Measurements from ENCODE around the gene SULT2B1. TPM values are rescaled to one million over a fixed set of nuclear protein-coding genes. Genes with fewer than 3 reads are reported as not detected.

Gene SULT2B1
- total and polyA plus RNA-seq, 2 of the 4 experiments (the other 2 are of a cell fraction), result 0.09 TPM; not detected in 1

GRCh38 chr19:48588670-48589401 is 36.9 kb downstream of the SULT2B1 start:
- Histone ChIP-seq H2BK20ac (ENCODE audit: low read depth, low read length) (0 out of 2 replicates have a peak overlapping the region, but pooled peaks have one; percentile 13), H3K4me1 (ENCODE audit: control insufficient read depth, insufficient read depth, low read length) (peaks cover 2% of the 10 kb centered on the region; the same call in 1 of the 2 replicates), H4K20me1 (ENCODE audit: insufficient read depth, low read length) (no peaks in the 10 kb centered on the region), H2BK5ac (ENCODE audit: low read depth, low read length, poor library complexity, severe bottlenecking) (no peak overlapping the region), H3K23ac (ENCODE audit: low read depth, low read length) (no peak overlapping the region), H4K91ac (ENCODE audit: insufficient read depth, low read depth, low read length) (0 out of 2 replicates have a peak overlapping the region, but pooled peaks have one; percentile 31), H4K5ac (ENCODE audit: low read depth, low read length) (no peak overlapping the region; the same call in 1 of the 2 replicates), H3K4me3 (ENCODE audit: insufficient read depth, low read depth, low read length) (peak overlapping the region; percentile 47), H3K18ac (ENCODE audit: low read depth, low read length) (no peak overlapping the region), H3K9ac (ENCODE audit: low read depth, low read length) (peak overlapping the region; percentile 37), H2AK9ac (replicated peaks; ENCODE audit: low read depth, low read length, poor library complexity) (peak overlapping the region; percentile 94), H3K9me1 (ENCODE audit: insufficient read depth, low read length) (no peaks in the 10 kb centered on the region), H3K36me3 (ENCODE audit: control insufficient read depth, insufficient read depth, low read length) (no peaks in the 10 kb centered on the region), H4K8ac (ENCODE audit: low read depth in 2 of 2, low read length in 2 of 2) (peak overlapping the region; percentile 35 to 91; a peak in 3 of 4 replicates), H2AK5ac (ENCODE audit: low read depth, low read length) (peak overlapping the region; percentile 67; the same call in 1 of the 2 replicates), H3K27me3 (ENCODE audit: control insufficient read depth, insufficient read depth, low read length) (no peaks in the 10 kb centered on the region; the same call in 1 of the 2 replicates), H3K27ac (ENCODE audit: insufficient read depth, low read length) (no peak overlapping the region; the same call in 1 of the 2 replicates), H3K79me1 (ENCODE audit: low read depth in 1 of 2, low read length in 2 of 2) (no peaks in the 10 kb centered on the region), H2BK120ac (ENCODE audit: low read depth, low read length) (peak overlapping the region; percentile 69; the same call in 1 of the 2 replicates), H2BK15ac (ENCODE audit: low read depth, low read length) (no peak overlapping the region; the same call in 2 of the 3 replicates), H2AFZ (replicated peaks; ENCODE audit: low read length, poor library complexity) (peak overlapping the region; percentile 97), H3K56ac (ENCODE audit: extremely low read depth, insufficient read depth, low read length) (no peak overlapping the region), H3K14ac (replicated peaks; ENCODE audit: low read depth, low read length) (0 out of 2 replicates have a peak overlapping the region, but pooled peaks have one; percentile 40), H3K9me3 (ENCODE audit: control insufficient read depth, insufficient read depth, low read length) (no peaks in the 10 kb centered on the region), H3K4me2 (ENCODE audit: low read depth, low read length) (peak overlapping the region; percentile 68), H3K4ac (ENCODE audit: low read depth, low read length) (peak overlapping the region; percentile 65)
- BruUV-seq (replicated peaks), result no TSS peak
- peak; percentile 95 for ATAC-seq (ENCODE audit: low read depth)
- intact Hi-C loops (cut with micrococcal nuclease) (loop anchor here (2.0 to 10.0 kb wide), 3 partner anchors 20 to 317 kb away; partner anchors contain the start of genes EMP3 and ZNF114), dilution Hi-C loops (cut with HindIII; ENCODE audit: low sequenced_read_pairs, unreplicated experiment) (no loop called here), in situ Hi-C loops (cut with MboI; ENCODE audit: low sequenced_read_pairs) (loop anchor here (5.0 kb wide), 1 partner anchor 322 kb away; no protein-coding TSS in a partner anchor)
- ChIA-PET CTCF (interaction anchor here (0.6 to 1.5 kb wide), 4 partner anchors 83 to 316 kb away, joined by 3 to 6 read pairs (median 3); no protein-coding TSS in a partner anchor), POLR2A (ENCODE audit: unreplicated experiment) (interaction anchor here (0.6 kb wide), 1 partner anchor 14 kb away, joined by 6 read pairs; no protein-coding TSS in a partner anchor)
- DNase-seq, result peak; percentile 78
- WGBS, 2 experiments (ENCODE audit: extremely low coverage in 2 of 2, insufficient read length in 1 of 2), result 3% methylated on average over 32 of the region's 36 CpGs; no CpG with 5 or more reads in 1 of the 2 experiments
- peak; percentile 58 for TF ChIP-seq CEBPB (IDR thresholded peaks at IDR 0.05; ENCODE audit: low read depth, low read length)
- 0 out of 2 replicates have a peak, but pooled peaks have one; percentile 38 for TF ChIP-seq MXI1 (IDR thresholded peaks at IDR 0.05; ENCODE audit: borderline replicate concordance, low read depth, low read length)
- no peak for TF ChIP-seq FOS (IDR thresholded peaks at IDR 0.05; ENCODE audit: low read depth, low read length)
- no peak for TF ChIP-seq POLR2A (IDR thresholded peaks at IDR 0.05; ENCODE audit: low read depth, low read length)
- TF ChIP-seq MAZ (IDR thresholded peaks at IDR 0.05; ENCODE audit: borderline replicate concordance, low read depth, low read length), result peak; percentile 83
- TF ChIP-seq, protein P1, sequence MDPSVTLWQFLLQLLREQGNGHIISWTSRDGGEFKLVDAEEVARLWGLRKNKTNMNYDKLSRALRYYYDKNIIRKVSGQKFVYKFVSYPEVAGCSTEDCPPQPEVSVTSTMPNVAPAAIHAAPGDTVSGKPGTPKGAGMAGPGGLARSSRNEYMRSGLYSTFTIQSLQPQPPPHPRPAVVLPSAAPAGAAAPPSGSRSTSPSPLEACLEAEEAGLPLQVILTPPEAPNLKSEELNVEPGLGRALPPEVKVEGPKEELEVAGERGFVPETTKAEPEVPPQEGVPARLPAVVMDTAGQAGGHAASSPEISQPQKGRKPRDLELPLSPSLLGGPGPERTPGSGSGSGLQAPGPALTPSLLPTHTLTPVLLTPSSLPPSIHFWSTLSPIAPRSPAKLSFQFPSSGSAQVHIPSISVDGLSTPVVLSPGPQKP (IDR thresholded peaks at IDR 0.05; ENCODE audit: borderline replicate concordance, low read depth, low read length), result no peak
- TF ChIP-seq, protein P2, sequence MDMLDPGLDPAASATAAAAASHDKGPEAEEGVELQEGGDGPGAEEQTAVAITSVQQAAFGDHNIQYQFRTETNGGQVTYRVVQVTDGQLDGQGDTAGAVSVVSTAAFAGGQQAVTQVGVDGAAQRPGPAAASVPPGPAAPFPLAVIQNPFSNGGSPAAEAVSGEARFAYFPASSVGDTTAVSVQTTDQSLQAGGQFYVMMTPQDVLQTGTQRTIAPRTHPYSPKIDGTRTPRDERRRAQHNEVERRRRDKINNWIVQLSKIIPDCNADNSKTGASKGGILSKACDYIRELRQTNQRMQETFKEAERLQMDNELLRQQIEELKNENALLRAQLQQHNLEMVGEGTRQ (IDR thresholded peaks at IDR 0.05; ENCODE audit: low read depth, low read length), result no peak
- no peak for TF ChIP-seq NFE2L2 (IDR thresholded peaks at IDR 0.05; ENCODE audit: low read depth, low read length)
- peak; percentile 66 for TF ChIP-seq RAD21 (IDR thresholded peaks at IDR 0.05; ENCODE audit: low read length)
- TF ChIP-seq MAFK (IDR thresholded peaks at IDR 0.05; ENCODE audit: low read depth, low read length), result no peak
- TF ChIP-seq SMC3 (IDR thresholded peaks at IDR 0.05; ENCODE audit: low read depth, low read length), result peak; percentile 72
- TF ChIP-seq CTCF (conservative IDR thresholded peaks at IDR 0.05; ENCODE audit: low read depth, low read length), result peak; percentile 94
- no peak for TF ChIP-seq BHLHE40 (IDR thresholded peaks at IDR 0.05; ENCODE audit: low read depth, low read length)
